ENCODE measurements around the gene CAMK1D. TPM values are rescaled to one million over a fixed set of nuclear protein-coding genes. Genes with fewer than 3 reads are reported as not detected.

CAMK1D gene
- total and polyA plus RNA-seq, 2 experiments from 2014 or later: 3.5 to 6.0 TPM

DNA sequence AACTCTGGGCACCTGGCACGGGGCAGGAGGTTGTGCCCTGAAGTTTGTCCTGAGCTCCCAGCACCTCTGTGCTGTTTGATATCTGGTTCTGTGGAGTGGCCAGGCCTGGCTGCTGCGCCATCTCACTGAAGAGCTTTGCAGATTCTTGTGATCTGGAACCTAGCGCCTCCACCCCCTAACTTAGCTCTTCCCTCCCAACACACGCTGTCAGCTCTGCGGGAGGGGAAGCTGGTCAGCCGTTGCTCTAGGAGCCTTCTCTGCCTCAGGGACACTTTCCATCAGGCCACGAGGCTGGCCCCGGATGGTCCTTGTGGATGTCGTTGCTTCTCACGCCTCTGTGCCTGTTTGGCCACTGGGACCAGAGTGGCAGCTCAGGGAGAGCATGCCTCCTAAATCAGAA lies 438.9 kb downstream of the CAMK1D start:
- DNase-seq (ENCODE audit: low spot score): no peak
- peaks cover 6% of the 10 kb centered on the region for H3K4me1 ChIP-seq (ENCODE audit: insufficient read depth)
- no peak overlapping the region for H2AFZ ChIP-seq
- no peak overlapping the region for H3K4me3 ChIP-seq
- no peaks in the 10 kb centered on the region for H3K9me3 ChIP-seq (ENCODE audit: low read depth)
- no peak overlapping the region for H3K27ac ChIP-seq
- H4K20me1 ChIP-seq (ENCODE audit: insufficient read depth, poor library complexity, severe bottlenecking): no peaks in the 10 kb centered on the region
- H3K4me2 ChIP-seq: no peak overlapping the region
- H3K27me3 ChIP-seq: no peaks in the 10 kb centered on the region
- WGBS (ENCODE audit: low lambda C conversion rate, missing lambda C conversion rate): 81% methylated on average over 10 of the region's 10 CpGs
- no peak for TF ChIP-seq EZH2phosphoT487 (IDR thresholded peaks at IDR 0.05; ENCODE audit: low read depth, severe bottlenecking, unreplicated experiment)
- H3K36me3 ChIP-seq (replicated peaks; ENCODE audit: insufficient read depth, low read depth): no peaks in the 10 kb centered on the region
- no peaks in the 10 kb centered on the region for H3K9me2 ChIP-seq (replicated peaks; ENCODE audit: insufficient read depth)
- H3K79me2 ChIP-seq: no peaks in the 10 kb centered on the region

DNA sequence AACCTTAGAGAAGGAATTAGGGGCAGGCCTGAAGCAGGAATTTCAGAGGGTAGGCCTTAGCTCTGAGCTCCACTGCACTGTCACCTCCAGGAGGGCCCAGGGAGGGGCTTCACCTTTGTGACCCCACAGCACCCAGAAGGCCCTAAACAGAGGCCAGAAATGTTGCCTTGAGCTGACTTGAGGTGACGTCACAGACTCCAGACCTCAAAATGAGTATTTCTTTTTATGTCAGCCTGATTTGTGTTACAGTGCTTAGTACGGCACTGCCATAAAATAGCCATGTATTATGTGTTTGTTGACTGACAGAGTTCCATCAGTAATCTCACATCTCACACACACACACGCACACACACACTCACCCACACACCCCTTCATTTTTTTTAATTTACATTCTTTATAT lies 440.9 kb downstream of the CAMK1D start:
- TF ChIP-seq EZH2phosphoT487 (IDR thresholded peaks at IDR 0.05; ENCODE audit: low read depth, severe bottlenecking, unreplicated experiment) (no peak), EZH2 (IDR thresholded peaks at IDR 0.05; ENCODE audit: borderline replicate concordance) (no peak)
- TF ChIP-seq, protein P1, sequence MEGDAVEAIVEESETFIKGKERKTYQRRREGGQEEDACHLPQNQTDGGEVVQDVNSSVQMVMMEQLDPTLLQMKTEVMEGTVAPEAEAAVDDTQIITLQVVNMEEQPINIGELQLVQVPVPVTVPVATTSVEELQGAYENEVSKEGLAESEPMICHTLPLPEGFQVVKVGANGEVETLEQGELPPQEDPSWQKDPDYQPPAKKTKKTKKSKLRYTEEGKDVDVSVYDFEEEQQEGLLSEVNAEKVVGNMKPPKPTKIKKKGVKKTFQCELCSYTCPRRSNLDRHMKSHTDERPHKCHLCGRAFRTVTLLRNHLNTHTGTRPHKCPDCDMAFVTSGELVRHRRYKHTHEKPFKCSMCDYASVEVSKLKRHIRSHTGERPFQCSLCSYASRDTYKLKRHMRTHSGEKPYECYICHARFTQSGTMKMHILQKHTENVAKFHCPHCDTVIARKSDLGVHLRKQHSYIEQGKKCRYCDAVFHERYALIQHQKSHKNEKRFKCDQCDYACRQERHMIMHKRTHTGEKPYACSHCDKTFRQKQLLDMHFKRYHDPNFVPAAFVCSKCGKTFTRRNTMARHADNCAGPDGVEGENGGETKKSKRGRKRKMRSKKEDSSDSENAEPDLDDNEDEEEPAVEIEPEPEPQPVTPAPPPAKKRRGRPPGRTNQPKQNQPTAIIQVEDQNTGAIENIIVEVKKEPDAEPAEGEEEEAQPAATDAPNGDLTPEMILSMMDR (IDR thresholded peaks at IDR 0.05; ENCODE audit: poor library complexity): no peak
- no peak overlapping the region for H3K27ac ChIP-seq
- 89% methylated on average over 3 of the region's 3 CpGs for WGBS (ENCODE audit: low lambda C conversion rate, missing lambda C conversion rate)

DNA sequence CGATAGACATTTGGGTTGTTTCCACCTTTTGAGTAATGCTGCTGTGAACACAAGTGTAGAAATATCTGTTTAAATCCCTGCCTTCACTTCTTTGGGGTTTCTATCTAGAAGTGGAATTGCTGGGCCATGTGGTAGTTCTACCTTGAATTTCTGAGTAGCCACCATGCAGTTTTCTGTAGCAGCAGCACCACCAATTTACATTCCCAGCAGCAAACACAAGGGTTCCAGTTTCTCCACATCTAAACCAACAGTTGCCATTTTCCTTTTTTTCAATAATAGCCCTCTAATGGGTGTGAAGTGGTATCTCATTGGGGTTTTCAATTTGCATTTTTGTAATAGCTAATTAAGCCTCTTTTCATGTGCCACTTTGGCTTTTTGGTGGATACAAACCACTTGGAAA lies 442.4 kb downstream of the CAMK1D start:
- Histone ChIP-seq H3K27ac (no peak overlapping the region), H3K4me1 (ENCODE audit: insufficient read depth) (no peaks in the 10 kb centered on the region), H2AFZ (no peak overlapping the region), H3K4me3 (no peak overlapping the region), H3K9me2 (replicated peaks; ENCODE audit: insufficient read depth) (no peaks in the 10 kb centered on the region), H4K20me1 (ENCODE audit: insufficient read depth, poor library complexity, severe bottlenecking) (no peaks in the 10 kb centered on the region), H3K79me2 (no peaks in the 10 kb centered on the region), H3K9me3 (ENCODE audit: low read depth) (no peaks in the 10 kb centered on the region), H3K27me3 (no peaks in the 10 kb centered on the region), H3K36me3 (replicated peaks; ENCODE audit: insufficient read depth, low read depth) (no peaks in the 10 kb centered on the region), H3K4me2 (no peak overlapping the region)
- DNase-seq (ENCODE audit: low spot score): no peak
- TF ChIP-seq, protein P1 (IDR thresholded peaks at IDR 0.05; ENCODE audit: poor library complexity): no peak
- TF ChIP-seq EZH2phosphoT487 (IDR thresholded peaks at IDR 0.05; ENCODE audit: low read depth, severe bottlenecking, unreplicated experiment) (no peak), EZH2 (IDR thresholded peaks at IDR 0.05; ENCODE audit: borderline replicate concordance) (no peak)
- WGBS (ENCODE audit: low lambda C conversion rate, missing lambda C conversion rate): 94% methylated on average over 1 of the region's 1 CpG

More for the DNA sequence above, 440.9 kb downstream of the CAMK1D start:
- Histone ChIP-seq H2AFZ (no peak overlapping the region), H4K20me1 (ENCODE audit: insufficient read depth, poor library complexity, severe bottlenecking) (no peaks in the 10 kb centered on the region), H3K27me3 (no peaks in the 10 kb centered on the region), H3K9me3 (ENCODE audit: low read depth) (no peaks in the 10 kb centered on the region), H3K4me3 (no peak overlapping the region), H3K79me2 (no peaks in the 10 kb centered on the region), H3K4me2 (no peak overlapping the region), H3K36me3 (replicated peaks; ENCODE audit: insufficient read depth, low read depth) (no peaks in the 10 kb centered on the region), H3K9me2 (replicated peaks; ENCODE audit: insufficient read depth) (no peaks in the 10 kb centered on the region), H3K4me1 (ENCODE audit: insufficient read depth) (no peaks in the 10 kb centered on the region)
- DNase-seq (ENCODE audit: low spot score): no peak

DNA sequence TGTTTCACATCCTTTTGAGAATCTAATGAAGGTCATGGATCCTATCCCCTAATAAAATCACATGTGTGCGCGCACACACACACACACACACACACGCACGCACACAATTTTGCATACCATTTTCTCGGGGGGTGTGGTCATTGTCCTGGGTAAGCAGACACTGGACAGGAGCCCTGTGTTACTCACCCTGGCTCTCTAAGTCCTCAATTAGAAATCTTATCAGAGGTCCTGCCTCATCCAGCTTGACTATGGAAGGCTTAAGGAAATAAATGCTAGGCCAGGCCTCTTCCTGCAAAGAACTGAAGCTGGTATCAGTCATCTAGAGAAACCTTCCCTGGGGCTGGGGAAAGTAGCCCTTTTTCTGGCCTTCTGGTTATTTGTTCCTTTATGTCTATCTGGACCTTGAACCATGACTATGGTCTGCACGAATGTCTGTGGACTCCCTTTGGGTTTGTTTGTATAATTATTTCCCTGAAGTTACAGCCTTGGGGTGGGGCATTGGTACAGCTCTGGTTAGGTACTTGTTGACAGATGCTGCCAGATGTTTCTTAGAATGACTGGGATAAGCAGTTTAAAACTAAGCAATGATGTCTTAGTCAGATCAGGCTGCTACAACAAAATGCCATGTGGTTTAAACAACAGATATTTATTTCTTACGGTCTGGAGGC lies 443.7 kb downstream of the CAMK1D start:
- 87% methylated on average over 7 of the region's 7 CpGs for WGBS (ENCODE audit: low lambda C conversion rate, missing lambda C conversion rate)
- Histone ChIP-seq H3K27ac (peak overlapping the region; percentile 68), H4K20me1 (ENCODE audit: insufficient read depth, poor library complexity, severe bottlenecking) (no peaks in the 10 kb centered on the region), H3K4me3 (no peak overlapping the region), H3K9me2 (replicated peaks; ENCODE audit: insufficient read depth) (no peaks in the 10 kb centered on the region), H3K27me3 (no peaks in the 10 kb centered on the region), H2AFZ (no peak overlapping the region), H3K36me3 (replicated peaks; ENCODE audit: insufficient read depth, low read depth) (no peaks in the 10 kb centered on the region), H3K4me2 (no peak overlapping the region), H3K79me2 (no peaks in the 10 kb centered on the region), H3K4me1 (ENCODE audit: insufficient read depth) (no peaks in the 10 kb centered on the region), H3K9me3 (ENCODE audit: low read depth) (no peaks in the 10 kb centered on the region)
- TF ChIP-seq, protein P1 (IDR thresholded peaks at IDR 0.05; ENCODE audit: poor library complexity): no peak
- TF ChIP-seq EZH2phosphoT487 (IDR thresholded peaks at IDR 0.05; ENCODE audit: low read depth, severe bottlenecking, unreplicated experiment) (no peak), EZH2 (IDR thresholded peaks at IDR 0.05; ENCODE audit: borderline replicate concordance) (no peak)
- peak; percentile 56 for DNase-seq (ENCODE audit: low spot score)

Data from hepatocyte (in vitro differentiated cells).